ENCODE measurements around the gene EHD3. TPM values are rescaled to one million over a fixed set of nuclear protein-coding genes. Genes with fewer than 3 reads are reported as not detected.

The EHD3 gene
- total and polyA plus RNA-seq, 2 of the 8 experiments (the other 6 are each of a cell fraction or from before 2014, with no cell fraction given) = 9.3 to 12.0 TPM

DNA sequence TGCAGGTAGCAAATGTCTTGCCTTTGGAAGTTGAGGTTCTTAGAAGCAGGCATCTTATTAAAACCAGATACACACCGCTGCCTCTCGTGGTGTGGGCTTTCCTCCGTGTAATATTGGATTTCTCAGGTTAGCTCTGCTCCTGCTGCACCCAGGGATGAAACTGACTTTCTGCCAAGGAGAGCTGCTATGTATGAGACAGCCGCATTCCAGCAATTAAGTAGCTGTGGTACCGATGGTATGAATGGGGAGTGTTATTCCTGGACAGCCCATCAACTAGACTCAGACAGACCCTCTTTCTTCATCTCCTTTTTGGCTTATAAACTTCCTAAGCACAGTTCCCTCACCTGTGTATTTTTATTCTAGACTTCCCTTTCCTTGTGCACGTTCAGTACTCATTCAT is 6.8 kb upstream of the EHD3 start:
- H3K36me3 ChIP-seq (ENCODE audit: control insufficient read depth in 2 of 4, insufficient read depth in 4 of 4, low read length in 3 of 4) = no peaks in the 10 kb centered on the region
- H2BK5ac ChIP-seq (ENCODE audit: low read depth, low read length) = no peak overlapping the region
- WGBS, 2 experiments (ENCODE audit: extremely low coverage in 1 of 2, insufficient coverage in 1 of 2, insufficient read length in 1 of 2, insufficient replicate concordance in 2 of 2, low coverage in 1 of 2, low lambda C conversion rate in 2 of 2, missing lambda C conversion rate in 1 of 2) = 88% methylated on average over 6 of the region's 6 CpGs; no CpG with 5 or more reads in 1 of the 2 experiments
- H2BK12ac ChIP-seq (ENCODE audit: low read depth, low read length) = no peak overlapping the region
- no peak overlapping the region for H3K4ac ChIP-seq (replicated peaks; ENCODE audit: insufficient read length, low read depth, low read length)
- no peak overlapping the region for H2BK120ac ChIP-seq (replicated peaks; ENCODE audit: low read depth, low read length)
- H2AFZ ChIP-seq (ENCODE audit: low read length) = no peak overlapping the region
- peak in 1 of 2 experiments; percentile 22 for DNase-seq (ENCODE audit: low read depth in 1 of 2, low spot score in 2 of 2)
- no peak overlapping the region for H4K8ac ChIP-seq (ENCODE audit: extremely low read depth, insufficient read depth, low read length)
- no peaks in the 10 kb centered on the region for H3K4me1 ChIP-seq (replicated peaks in 1 of 4; ENCODE audit: control insufficient read depth in 3 of 4, insufficient read depth in 4 of 4, low read length in 3 of 4)
- H4K91ac ChIP-seq (replicated peaks; ENCODE audit: insufficient read length, low read length) = no peak overlapping the region
- no peak overlapping the region for H3K4me2 ChIP-seq (ENCODE audit: insufficient read depth in 1 of 2, low read depth in 2 of 2, low read length in 2 of 2)
- H3K23me2 ChIP-seq (ENCODE audit: low read depth, low read length) = no peaks in the 10 kb centered on the region
- no peak overlapping the region for H3K18ac ChIP-seq (ENCODE audit: extremely low read depth, low read length)
- no peak overlapping the region for H2AK5ac ChIP-seq (ENCODE audit: low read depth, low read length)
- no peak overlapping the region for H2BK15ac ChIP-seq (ENCODE audit: low read length)
- no peak overlapping the region for H3K9ac ChIP-seq (replicated peaks in 1 of 4; ENCODE audit: extremely low read depth in 1 of 4, low read depth in 3 of 4, low read length in 3 of 4)
- CTCF ChIA-PET (ENCODE audit: partially characterized antibody) = interaction anchor here (0.9 to 2.1 kb wide), 8 partner anchors 13 to 189 kb away, joined by 3 to 8 read pairs (median 3); no protein-coding TSS in a partner anchor
- H3K79me2 ChIP-seq (ENCODE audit: control insufficient read depth in 1 of 2, insufficient read depth in 2 of 2, low read length in 2 of 2) = no peaks in the 10 kb centered on the region
- H3K27me3 ChIP-seq (replicated peaks in 1 of 4; ENCODE audit: control insufficient read depth in 3 of 4, extremely low read depth in 1 of 4, insufficient read depth in 3 of 4, low read length in 3 of 4) = no peaks in the 10 kb centered on the region
- no peak overlapping the region for H4K5ac ChIP-seq (ENCODE audit: insufficient read length, low read depth, low read length)
- no peak overlapping the region for H2BK20ac ChIP-seq (ENCODE audit: low read length)
- H3K9me3 ChIP-seq (ENCODE audit: insufficient read depth in 2 of 2, low read depth in 1 of 2, low read length in 1 of 2) = no peaks in the 10 kb centered on the region
- H3K23ac ChIP-seq (ENCODE audit: insufficient read length) = no peak overlapping the region
- H3K14ac ChIP-seq (ENCODE audit: insufficient read length) = no peak overlapping the region
- FAIRE-seq = no peak
- H3K56ac ChIP-seq (replicated peaks; ENCODE audit: insufficient read length, low read depth, low read length) = no peak overlapping the region
- H4K20me1 ChIP-seq (replicated peaks in 1 of 2; ENCODE audit: control insufficient read depth in 1 of 2, insufficient read depth in 2 of 2, low read length in 2 of 2) = no peaks in the 10 kb centered on the region
- H3K79me1 ChIP-seq (ENCODE audit: low read depth, low read length) = no peaks in the 10 kb centered on the region
- no peak overlapping the region for H3K27ac ChIP-seq (ENCODE audit: low read depth, low read length)
- no peak overlapping the region for H3K4me3 ChIP-seq (ENCODE audit: extremely low read depth in 1 of 4, insufficient read depth in 2 of 4, low read depth in 3 of 4, low read length in 4 of 4)
- POLR2A ChIA-PET (ENCODE audit: partially characterized antibody) = interaction anchor here (1.3 kb wide), 1 partner anchor 43 kb away, joined by 3 read pairs; no protein-coding TSS in a partner anchor
- TF ChIP-seq NANOG (IDR thresholded peaks at IDR 0.05; ENCODE audit: insufficient read depth, low read depth, low read length, poor library complexity, severe bottlenecking) = no peak
- no peak for TF ChIP-seq KDM4A (IDR thresholded peaks at IDR 0.05; ENCODE audit: low read depth, low read length, severe bottlenecking)
- no peak for TF ChIP-seq CBX8 (IDR thresholded peaks at IDR 0.05; ENCODE audit: borderline replicate concordance, low read depth, low read length)
- TF ChIP-seq SIX5 (IDR thresholded peaks at IDR 0.05; ENCODE audit: low read depth, low read length) = no peak
- no peak for TF ChIP-seq KDM1A (IDR thresholded peaks at IDR 0.05; ENCODE audit: borderline replicate concordance, low read length)
- TF ChIP-seq NRF1 (IDR thresholded peaks at IDR 0.05; ENCODE audit: low read depth, low read length) = no peak
- no peak for TF ChIP-seq RAD21 (IDR thresholded peaks at IDR 0.05 in 1 of 2, conservative IDR thresholded peaks at IDR 0.05 in 1 of 2; ENCODE audit: low read depth in 2 of 2, low read length in 2 of 2)
- no peak for TF ChIP-seq CBX5 (IDR thresholded peaks at IDR 0.05; ENCODE audit: low read depth, low read length)
- TF ChIP-seq SRF (IDR thresholded peaks at IDR 0.05; ENCODE audit: low read depth, low read length) = no peak
- no peak for TF ChIP-seq CHD1 (IDR thresholded peaks at IDR 0.05; ENCODE audit: low read depth, low read length)
- TF ChIP-seq TCF12 (IDR thresholded peaks at IDR 0.05; ENCODE audit: low read depth, low read length) = no peak
- TF ChIP-seq CTBP2 (IDR thresholded peaks at IDR 0.05; ENCODE audit: borderline replicate concordance, insufficient read depth, insufficient read length, low read length) = no peak

Data from H1 (cell line).